IMR-90 (cell line): ENCODE data around the gene ZBTB33. TPM values are rescaled to one million over a fixed set of nuclear protein-coding genes. Genes with fewer than 3 reads are reported as not detected.

Source experiments
- polyA plus RNA-seq, 3 experiments: library from polyadenylated mRNA; depleted of rRNA; stranded (reverse); fragments of >200 nt; gene quantifications; 2 replicates each; pipeline ENCODE4 v1.2.3, GENCODE V29; 2012; ENCODE audit warnings: low replicate concordance in 1 of 3
- total RNA-seq: library from RNA; depleted of rRNA; stranded (reverse); fragments of >200 nt; gene quantifications from 2 replicates; pipeline ENCODE4 v1.2.3, GENCODE V29; 2012; rRNA removed

The ZBTB33 gene
- total and polyA plus RNA-seq, 2 of the 4 experiments (the other 2 are of a cell fraction): 3.3 to 16.3 TPM

Other genes starting within 250 kb of the ZBTB33 start
- not detected in 2 replicates for gene RHOXF2B, start 173.1 kb upstream of the ZBTB33 start, total RNA-seq
- gene RHOXF2B, start 173.1 kb upstream of the ZBTB33 start, polyA plus RNA-seq (2012; rRNA removed): not detected in 2 replicates
- gene RHOXF1, start 134.9 kb upstream of the ZBTB33 start, total RNA-seq: not detected in 2 replicates
- not detected in 2 replicates for gene RHOXF1, start 134.9 kb upstream of the ZBTB33 start, polyA plus RNA-seq (2012; rRNA removed)
- not detected in 2 replicates for gene RHOXF2, start 92.2 kb upstream of the ZBTB33 start, total RNA-seq
- not detected in 2 replicates for gene RHOXF2, start 92.2 kb upstream of the ZBTB33 start, polyA plus RNA-seq (2012; rRNA removed)
- gene TMEM255A, start 60.6 kb downstream of the ZBTB33 start, total RNA-seq: not detected in 2 replicates
- gene TMEM255A, start 60.6 kb downstream of the ZBTB33 start, polyA plus RNA-seq (2012; rRNA removed): 0.03 TPM in 1 of 2 replicates, not detected in the other
- gene ATP1B4, start 111.3 kb downstream of the ZBTB33 start, total RNA-seq: not detected in 2 replicates
- gene ATP1B4, start 111.3 kb downstream of the ZBTB33 start, polyA plus RNA-seq (2012; rRNA removed): not detected in 2 replicates
- gene LAMP2, start 218.5 kb downstream of the ZBTB33 start, total RNA-seq: 114 and 129 TPM in 2 replicates
- 71.8 and 78.1 TPM in 2 replicates for gene LAMP2, start 218.5 kb downstream of the ZBTB33 start, polyA plus RNA-seq (2012; rRNA removed)